ENCODE data around the gene AATK.
"Not testable (repeated sequence)": the region's sequence is repeated elsewhere in the genome, so short reads cannot be mapped to it uniquely, and the experiment has no call there.

The AATK gene

GRCh38 chr17:81090361-81091136 is 75.5 kb downstream of the AATK start:
- DNase-seq = peak; percentile 54 to 69

DNA sequence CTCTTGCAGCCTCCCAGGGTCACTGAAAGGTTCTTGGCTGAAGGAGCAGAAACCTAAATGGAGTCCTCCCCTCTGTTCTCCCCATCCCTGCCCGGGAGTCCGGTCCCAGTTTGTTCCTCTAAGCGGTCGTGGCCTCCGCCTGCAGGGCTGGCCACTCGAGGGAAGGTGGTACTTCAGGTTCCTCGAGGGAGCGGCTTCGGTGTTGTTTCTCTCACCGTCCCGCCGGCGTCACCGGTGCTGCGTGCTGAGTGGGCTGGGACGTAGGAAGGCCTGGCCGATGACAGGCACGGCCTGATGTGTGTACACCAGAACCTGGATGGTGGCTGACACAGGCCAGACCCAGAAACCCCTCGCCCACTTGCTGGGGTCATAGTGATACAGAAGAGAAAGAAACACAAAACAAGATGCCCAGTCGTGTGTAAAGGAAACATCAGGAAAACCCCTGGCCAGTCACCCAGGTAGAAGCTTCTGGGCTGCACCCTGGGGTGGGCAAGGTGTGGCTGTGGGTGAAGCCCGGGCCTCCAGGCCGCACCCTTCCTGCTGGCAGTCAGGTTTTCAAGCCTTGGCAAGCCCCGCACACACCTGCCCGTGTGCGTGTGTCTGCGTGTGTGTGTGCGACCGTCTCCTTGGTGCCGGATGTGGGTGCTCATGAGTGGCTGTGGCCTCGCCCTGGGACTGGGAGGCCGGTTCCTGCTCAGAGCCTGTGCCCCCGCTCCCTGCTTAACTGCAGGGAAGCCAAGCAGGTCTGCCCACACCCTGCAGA is 79.1 kb downstream of the AATK start:
- DNase-seq = peak; percentile 4 to 12

GRCh38 chr17:81085420-81085911 is 80.6 kb downstream of the AATK start:
- no peak for DNase-seq

- DNase-seq = no peak
Observed at GRCh38 chr17:81084680-81085419, 81.2 kb downstream of the AATK start.

DNA sequence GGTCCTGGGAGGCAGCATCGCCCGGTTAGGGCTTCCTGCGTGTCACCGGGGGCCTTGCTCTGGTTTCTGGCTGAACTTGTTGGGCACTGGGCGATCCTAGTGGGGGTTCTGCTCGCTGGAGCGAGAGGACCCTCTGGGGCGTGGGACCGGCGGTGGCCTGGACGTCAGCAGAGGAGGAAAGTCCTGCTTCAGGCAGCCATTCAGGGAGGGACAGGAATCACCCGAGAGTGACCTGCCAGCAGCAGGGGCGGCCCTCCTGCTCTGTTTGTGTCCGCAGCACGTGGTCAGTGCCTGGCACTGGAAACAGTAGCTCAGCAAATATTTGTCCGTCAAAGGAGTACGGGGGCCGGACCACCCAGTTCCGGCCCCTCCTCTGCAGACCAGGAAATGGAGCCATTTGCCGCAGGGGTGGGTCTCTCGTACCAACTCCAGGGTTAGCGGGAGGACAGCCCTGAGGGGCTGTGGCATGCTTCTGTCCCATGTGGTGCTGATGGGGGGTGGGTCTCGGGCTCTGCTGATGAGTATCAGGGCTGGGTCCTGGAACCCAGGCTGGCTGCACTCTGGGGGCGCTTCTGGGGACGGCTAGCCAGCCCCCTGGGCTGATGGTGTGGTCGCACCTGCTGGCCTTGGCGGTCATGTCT is 82.8 kb downstream of the AATK start:
- DNase-seq = no peak

- DNase-seq = no peak
Observed at GRCh38 chr17:81082177-81083073, 83.6 kb downstream of the AATK start.

DNA sequence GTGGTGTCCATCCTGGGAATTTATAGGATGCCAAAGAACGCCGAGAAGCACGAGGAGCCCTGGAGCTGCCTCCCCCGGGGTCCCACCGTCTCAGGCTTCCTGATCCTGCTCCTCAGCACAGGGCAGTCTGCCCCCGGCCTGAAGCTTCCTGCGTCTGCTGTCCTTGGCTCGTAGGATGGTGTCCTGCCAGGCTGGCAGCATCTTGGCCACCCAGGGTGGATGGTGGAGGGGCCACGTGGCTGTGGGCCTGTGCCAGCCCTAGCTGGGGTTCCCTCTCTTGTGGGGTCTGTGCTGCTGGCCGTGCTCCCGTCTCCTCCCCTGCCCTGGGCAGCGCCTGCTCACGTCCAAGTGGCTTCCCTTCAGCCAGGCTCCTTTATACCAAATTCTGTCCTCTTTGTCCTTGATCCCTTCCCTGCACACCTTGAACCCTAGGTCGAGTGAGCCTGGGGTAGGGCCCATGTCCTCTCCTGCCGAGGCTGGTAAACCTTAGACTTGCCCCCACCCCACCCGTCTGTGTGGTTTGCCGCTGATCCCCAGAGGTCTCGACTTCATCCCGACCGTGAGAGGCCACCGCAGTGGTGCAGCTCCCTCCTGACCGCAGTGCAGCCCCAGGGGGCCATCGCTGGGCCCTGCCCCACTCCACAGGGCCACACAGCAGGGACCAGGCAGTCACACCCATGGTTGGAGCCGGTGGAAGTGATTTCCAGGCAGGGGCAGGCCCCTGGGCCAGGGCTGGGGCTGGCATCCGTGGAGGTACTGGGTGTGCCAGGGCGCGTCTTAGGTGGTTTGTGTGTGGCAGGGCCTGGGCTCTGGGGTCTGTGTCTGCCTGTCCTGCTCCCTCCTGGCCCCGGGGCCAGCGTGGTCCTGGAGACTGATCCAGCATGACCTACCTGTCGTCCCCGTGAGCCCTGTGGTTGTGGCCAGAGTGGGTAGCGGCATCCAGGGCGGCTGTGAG is 84.5 kb downstream of the AATK start:
- DNase-seq = no peak

DNA sequence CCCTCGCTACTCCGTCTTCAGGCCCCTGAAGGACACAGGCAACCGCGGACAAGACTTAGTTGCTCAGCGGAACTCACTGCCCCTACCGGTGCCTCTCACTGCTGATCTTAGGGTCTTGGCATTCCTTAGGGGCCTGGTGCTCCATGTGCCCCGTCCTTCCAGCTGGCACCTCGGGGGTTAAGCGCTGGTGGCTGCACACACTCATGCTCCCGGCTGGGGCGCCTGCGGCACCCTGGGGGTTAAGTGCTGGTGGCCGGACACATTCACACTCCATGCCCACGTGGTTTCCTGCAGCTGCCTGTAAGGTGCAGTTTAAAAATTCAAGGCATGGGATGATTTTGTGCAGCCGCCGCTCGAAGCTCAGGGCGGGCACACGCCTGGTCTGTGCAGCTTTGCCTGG is 86.0 kb downstream of the AATK start:
- DNase-seq = no peak

GRCh38 chr17:81078026-81078913 is 87.8 kb downstream of the AATK start:
- DNase-seq = not testable (repeated sequence)

DNA sequence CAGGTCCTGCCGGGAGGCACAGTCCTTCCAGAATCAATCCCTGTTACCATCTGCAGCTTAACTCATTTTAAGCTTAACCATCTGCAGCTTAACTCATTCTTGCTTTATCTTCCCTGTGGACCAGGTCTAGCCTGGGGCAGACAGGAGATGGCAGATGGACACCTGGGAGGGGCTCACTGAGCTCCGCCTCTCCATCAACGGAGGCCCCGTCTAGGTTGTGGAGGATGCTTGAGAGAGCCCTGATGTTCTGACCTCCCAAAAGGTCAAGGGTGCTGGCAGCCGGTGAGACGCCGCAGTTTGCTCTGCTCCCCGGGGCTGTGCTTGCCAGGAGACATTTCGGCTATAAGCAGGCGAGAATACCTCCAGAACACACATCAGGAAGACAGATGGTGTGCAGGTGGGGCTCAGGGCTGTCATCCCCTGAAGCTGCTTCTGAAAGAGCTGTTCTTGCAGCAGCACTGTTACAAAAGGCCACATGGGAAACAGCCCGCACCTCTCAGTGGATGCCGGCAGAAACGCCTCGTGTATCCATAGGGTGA is 89.8 kb downstream of the AATK start:
- DNase-seq = no peak

GRCh38 chr17:81075307-81075706 is 90.7 kb downstream of the AATK start:
- DNase-seq = no peak

DNA sequence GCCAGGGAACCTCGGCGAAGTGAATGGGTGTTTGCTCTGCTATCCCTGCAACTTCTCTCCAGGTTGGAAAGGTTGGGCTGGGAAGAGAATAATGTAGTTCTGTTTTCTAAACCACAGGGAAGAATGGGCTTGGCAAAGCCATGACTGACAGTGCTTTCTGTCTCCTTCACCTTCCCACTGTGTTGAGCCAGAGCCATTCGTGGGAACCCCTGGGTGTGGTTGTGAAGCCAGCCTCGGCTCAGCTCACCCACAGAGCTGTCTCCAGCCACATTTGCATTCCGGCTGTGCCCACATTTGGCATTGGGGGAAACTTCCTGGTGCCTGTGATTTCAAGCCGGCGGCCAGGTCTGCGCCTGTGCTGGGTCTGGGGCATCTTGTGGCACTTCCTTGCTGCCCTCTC is 91.1 kb downstream of the AATK start:
- no peak for DNase-seq

- DNase-seq = no peak
Observed at GRCh38 chr17:81073967-81074839, 91.8 kb downstream of the AATK start.

DNA sequence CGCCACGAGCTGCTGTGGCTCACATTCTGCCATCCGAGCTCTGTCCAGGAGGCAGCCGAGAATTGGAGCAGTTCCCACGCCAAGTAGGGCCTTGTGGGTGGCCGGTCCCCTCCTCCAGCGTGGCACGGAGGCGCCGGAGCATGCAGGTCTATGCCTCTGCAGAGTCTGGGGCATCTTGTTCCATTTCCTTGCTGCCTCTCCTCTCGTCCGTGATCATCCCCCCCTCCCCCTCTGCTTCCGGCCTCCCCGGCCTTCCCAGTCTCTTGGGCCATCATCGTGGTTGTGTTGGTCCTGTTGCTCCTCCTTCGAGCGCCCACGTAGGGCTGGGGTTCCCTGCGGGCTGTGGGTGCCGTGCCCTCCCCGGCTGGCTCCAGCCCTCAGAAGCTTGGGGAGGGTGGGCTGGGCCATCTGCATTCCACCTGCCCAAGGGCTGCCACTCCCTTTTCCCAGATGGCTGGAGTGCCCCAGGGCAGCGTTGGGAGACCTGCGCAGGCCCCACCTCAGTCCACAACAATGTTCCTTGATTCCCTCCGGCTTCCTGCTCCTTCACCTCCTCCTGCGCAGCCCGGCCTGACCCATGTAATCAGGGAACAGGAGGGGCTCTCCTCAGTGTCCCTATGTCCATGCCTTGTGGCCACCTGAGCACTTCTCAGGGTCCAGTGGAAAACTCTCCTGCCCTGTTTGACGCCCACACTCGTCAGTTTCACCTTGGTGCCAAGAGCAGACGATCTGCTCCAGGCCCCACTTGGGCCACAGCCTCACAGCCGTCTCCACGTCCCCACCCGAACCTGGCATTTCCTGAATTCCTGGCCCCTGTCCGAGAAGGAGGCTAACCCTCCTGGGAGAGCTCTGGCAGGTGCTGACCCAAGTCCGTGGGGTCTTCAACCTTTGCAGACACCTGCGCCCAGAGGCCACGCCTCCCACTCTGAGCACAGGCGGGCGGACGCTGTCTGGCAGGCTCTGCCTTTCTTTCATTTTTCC is 94.0 kb downstream of the AATK start:
- no peak for DNase-seq

GRCh38 chr17:81070541-81071246 is 95.3 kb downstream of the AATK start:
- no peak for DNase-seq

- DNase-seq = no peak
Observed at GRCh38 chr17:81069135-81069645, 96.8 kb downstream of the AATK start.
